ENCODE measurements around the gene ZNF77. TPM values are rescaled to one million over a fixed set of nuclear protein-coding genes. Genes with fewer than 3 reads are reported as not detected.
A peak's percentile ranks its signal among the peaks of the same experiment; 100 is the strongest.

The ZNF77 gene
- total RNA-seq, 1 experiment from 2014 or later, result 5.9 TPM

DNA sequence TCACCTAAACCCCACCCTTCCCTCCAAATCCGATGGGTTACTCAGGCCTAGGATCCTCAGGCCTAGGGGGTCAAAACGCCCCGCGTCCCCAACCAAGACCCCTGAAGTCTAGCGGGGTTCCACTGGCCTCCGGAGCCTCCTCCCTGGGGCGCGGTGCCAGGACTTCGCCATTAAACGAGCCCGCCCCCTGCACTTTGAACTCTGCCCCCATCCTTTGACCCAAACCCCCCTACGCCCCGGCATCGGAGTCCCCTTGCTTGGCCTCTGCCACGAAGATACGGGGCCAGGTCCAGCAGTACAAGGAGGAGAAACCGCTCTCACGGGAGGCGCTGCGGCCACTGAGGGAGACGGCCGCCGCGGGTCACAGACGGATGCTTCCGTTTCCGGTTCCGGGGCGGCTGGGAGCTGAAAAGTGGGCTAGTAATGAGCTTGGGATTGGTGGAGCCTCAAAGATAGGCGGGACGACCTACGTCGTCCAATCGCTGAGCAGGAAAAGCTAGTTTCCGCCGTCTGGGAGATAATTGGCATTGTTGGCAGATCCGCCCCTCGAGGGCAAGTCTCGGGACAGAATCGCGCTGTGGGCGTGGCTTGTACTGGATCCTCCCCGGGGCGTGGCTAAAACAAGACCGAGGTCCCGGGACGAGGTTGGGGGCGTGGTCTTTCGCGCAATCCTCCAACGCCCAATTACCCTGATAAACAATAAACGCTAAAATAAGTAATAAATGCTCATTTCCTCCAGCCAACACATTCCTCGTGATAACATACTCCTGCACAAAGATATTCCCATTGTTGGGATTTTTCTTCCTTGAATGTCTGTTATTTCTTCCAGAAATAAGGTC is 5.7 kb upstream of the ZNF77 start:
- Histone ChIP-seq H3K9me3 (ENCODE audit: control insufficient read depth in 1 of 2, insufficient read depth in 1 of 2, low read depth in 1 of 2, low read length in 2 of 2) (no peaks in the 10 kb centered on the region), H2AFZ (ENCODE audit: low read depth, low read length, poor library complexity, severe bottlenecking) (peak overlapping the region; percentile 86), H3K9ac (ENCODE audit: low read length) (peak overlapping the region; percentile 83), H3K27ac (ENCODE audit: low read depth, low read length) (peak overlapping the region; percentile 70), H3K4me2 (ENCODE audit: low read length) (peak overlapping the region; percentile 88), H3K79me2 (ENCODE audit: insufficient read depth, low read length) (peaks cover 17% of the 10 kb centered on the region), H3K36me3 (ENCODE audit: control insufficient read depth in 1 of 2, insufficient read depth in 2 of 2, low read length in 2 of 2) (no peaks in the 10 kb centered on the region), H3K9me2 (ENCODE audit: insufficient read depth) (no peaks in the 10 kb centered on the region), H3K4me3 (replicated peaks in 1 of 2; ENCODE audit: low read depth in 1 of 2, low read length in 2 of 2) (peak overlapping the region; percentile 90 to 91), H4K20me1 (ENCODE audit: insufficient read depth) (no peaks in the 10 kb centered on the region), H3K27me3 (ENCODE audit: insufficient read depth, low read length) (no peaks in the 10 kb centered on the region), H3K4me1 (ENCODE audit: control insufficient read depth in 1 of 2, insufficient read depth in 2 of 2, low read length in 2 of 2) (peaks cover 12 to 25% of the 10 kb centered on the region in 2 experiments; a peak in 3 of 4 replicates)
- ChIA-PET CTCF (interaction anchor here (0.7 to 2.9 kb wide), 34 partner anchors 10 to 1250 kb away, joined by 3 to 34 read pairs (median 6); partner anchors contain the start of genes TLE6, ZNF555 and ZNF57), POLR2A (interaction anchor here (0.5 to 1.9 kb wide), 24 partner anchors 9 to 1056 kb away, joined by 3 to 9 read pairs (median 4); partner anchors contain the start of genes THOP1, TLE6 and ZNF57), RAD21 (ENCODE audit: low non-redundant PET in 1 of 2, low total read pairs in 2 of 2, uncharacterized antibody in 2 of 2, unreplicated experiment in 2 of 2) (interaction anchor here (0.5 to 1.2 kb wide), 9 partner anchors 12 to 326 kb away, joined by 3 to 5 read pairs (median 4); partner anchors contain the start of genes GNG7 (in 1 of the 2) and TLE6 (in 1 of the 2))
- intact Hi-C loops (cut with micrococcal nuclease), result loop anchor here (1.0 to 5.0 kb wide), 2 partner anchors 302 to 327 kb away; no protein-coding TSS in a partner anchor
- ATAC-seq, result peak; percentile 96
- DNase-seq (ENCODE audit: low read depth, low spot score), result peak; percentile 99
- no TSS peak for BruUV-seq (replicated peaks)
- TF ChIP-seq ELF1 (IDR thresholded peaks at IDR 0.05; ENCODE audit: borderline replicate concordance, low read depth) (no peak; the same call in 1 of the 2 replicates), MAX (IDR thresholded peaks at IDR 0.05) (no peak), ZNF274 (IDR thresholded peaks at IDR 0.05; ENCODE audit: low read depth, low read length) (no peak), EZH2phosphoT487 (IDR thresholded peaks at IDR 0.05; ENCODE audit: borderline replicate concordance) (no peak), CEBPB (IDR thresholded peaks at IDR 0.05; ENCODE audit: low read depth) (no peak), POLR2AphosphoS5 (IDR thresholded peaks at IDR 0.05; ENCODE audit: low read depth, low read length) (peak; percentile 94), JUND (IDR thresholded peaks at IDR 0.05) (no peak), ZFX (IDR thresholded peaks at IDR 0.05) (peak; percentile 32; the same call in 1 of the 2 replicates), CTCF (IDR thresholded peaks at IDR 0.05 in 2 of 3, conservative IDR thresholded peaks at IDR 0.05 in 1 of 3; ENCODE audit: borderline replicate concordance in 1 of 3, insufficient read depth in 1 of 3, low read depth in 2 of 3, low read length in 2 of 3) (no peak), SRF (IDR thresholded peaks at IDR 0.05; ENCODE audit: low read depth) (no peak; the same call in 1 of the 2 replicates), SP1 (IDR thresholded peaks at IDR 0.05; ENCODE audit: low read depth) (peak; percentile 91), EZH2 (IDR thresholded peaks at IDR 0.05) (no peak), SIN3A (IDR thresholded peaks at IDR 0.05; ENCODE audit: low read depth) (no peak), POLR2A (IDR thresholded peaks at IDR 0.05; ENCODE audit: borderline replicate concordance, extremely low read depth, insufficient read depth, insufficient read length) (peak; percentile 65), TCF7L2 (IDR thresholded peaks at IDR 0.05; ENCODE audit: borderline replicate concordance, extremely low read depth, insufficient read depth, insufficient read length) (peak; percentile 31), RAD21 (IDR thresholded peaks at IDR 0.05; ENCODE audit: low read depth) (no peak)
- TF ChIP-seq, protein P1, sequence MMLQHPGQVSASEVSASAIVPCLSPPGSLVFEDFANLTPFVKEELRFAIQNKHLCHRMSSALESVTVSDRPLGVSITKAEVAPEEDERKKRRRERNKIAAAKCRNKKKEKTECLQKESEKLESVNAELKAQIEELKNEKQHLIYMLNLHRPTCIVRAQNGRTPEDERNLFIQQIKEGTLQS (IDR thresholded peaks at IDR 0.05), result no peak
- TF ChIP-seq, protein P2, sequence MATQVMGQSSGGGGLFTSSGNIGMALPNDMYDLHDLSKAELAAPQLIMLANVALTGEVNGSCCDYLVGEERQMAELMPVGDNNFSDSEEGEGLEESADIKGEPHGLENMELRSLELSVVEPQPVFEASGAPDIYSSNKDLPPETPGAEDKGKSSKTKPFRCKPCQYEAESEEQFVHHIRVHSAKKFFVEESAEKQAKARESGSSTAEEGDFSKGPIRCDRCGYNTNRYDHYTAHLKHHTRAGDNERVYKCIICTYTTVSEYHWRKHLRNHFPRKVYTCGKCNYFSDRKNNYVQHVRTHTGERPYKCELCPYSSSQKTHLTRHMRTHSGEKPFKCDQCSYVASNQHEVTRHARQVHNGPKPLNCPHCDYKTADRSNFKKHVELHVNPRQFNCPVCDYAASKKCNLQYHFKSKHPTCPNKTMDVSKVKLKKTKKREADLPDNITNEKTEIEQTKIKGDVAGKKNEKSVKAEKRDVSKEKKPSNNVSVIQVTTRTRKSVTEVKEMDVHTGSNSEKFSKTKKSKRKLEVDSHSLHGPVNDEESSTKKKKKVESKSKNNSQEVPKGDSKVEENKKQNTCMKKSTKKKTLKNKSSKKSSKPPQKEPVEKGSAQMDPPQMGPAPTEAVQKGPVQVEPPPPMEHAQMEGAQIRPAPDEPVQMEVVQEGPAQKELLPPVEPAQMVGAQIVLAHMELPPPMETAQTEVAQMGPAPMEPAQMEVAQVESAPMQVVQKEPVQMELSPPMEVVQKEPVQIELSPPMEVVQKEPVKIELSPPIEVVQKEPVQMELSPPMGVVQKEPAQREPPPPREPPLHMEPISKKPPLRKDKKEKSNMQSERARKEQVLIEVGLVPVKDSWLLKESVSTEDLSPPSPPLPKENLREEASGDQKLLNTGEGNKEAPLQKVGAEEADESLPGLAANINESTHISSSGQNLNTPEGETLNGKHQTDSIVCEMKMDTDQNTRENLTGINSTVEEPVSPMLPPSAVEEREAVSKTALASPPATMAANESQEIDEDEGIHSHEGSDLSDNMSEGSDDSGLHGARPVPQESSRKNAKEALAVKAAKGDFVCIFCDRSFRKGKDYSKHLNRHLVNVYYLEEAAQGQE (IDR thresholded peaks at IDR 0.05; ENCODE audit: low read depth), result no peak

Data from HCT116 (cell line).